ENCODE measurements around the gene UQCR10. TPM values are rescaled to one million over a fixed set of nuclear protein-coding genes. Genes with fewer than 3 reads are reported as not detected.

UQCR10 gene
- polyA plus RNA-seq, 1 donor from 2014 or later: 192 TPM

GRCh38 chr22:29747832-29748231, 19.3 kb upstream of the UQCR10 start:
- TF ChIP-seq CTCF (IDR thresholded peaks at IDR 0.05; ENCODE audit: poor library complexity, severe bottlenecking): no peak
- TF ChIP-seq REST (IDR thresholded peaks at IDR 0.05; ENCODE audit: borderline replicate concordance): no peak
- no peak for TF ChIP-seq EP300 (conservative IDR thresholded peaks at IDR 0.05; ENCODE audit: poor library complexity, severe bottlenecking)
- TF ChIP-seq POLR2AphosphoS5 (IDR thresholded peaks at IDR 0.05): no peak
- no peak for TF ChIP-seq RAD21 (conservative IDR thresholded peaks at IDR 0.05)
- TF ChIP-seq SMC3 (conservative IDR thresholded peaks at IDR 0.05; ENCODE audit: poor library complexity): no peak
- TF ChIP-seq TAF1 (IDR thresholded peaks at IDR 0.05; ENCODE audit: low read depth): no peak
- TF ChIP-seq MXI1 (conservative IDR thresholded peaks at IDR 0.05; ENCODE audit: poor library complexity, severe bottlenecking): no peak
- TF ChIP-seq EZH2 (IDR thresholded peaks at IDR 0.05; ENCODE audit: borderline replicate concordance, insufficient read depth, low read length, poor library complexity, severe bottlenecking): no peak
- Histone ChIP-seq H3F3A (ENCODE audit: insufficient read depth, low read length, poor library complexity, severe bottlenecking) (no peaks in the 10 kb centered on the region), H3K9ac (ENCODE audit: low read length) (no peak overlapping the region), H4K20me1 (ENCODE audit: insufficient read depth) (no peaks in the 10 kb centered on the region), H3K36me3 (ENCODE audit: insufficient read depth, low read length) (no peaks in the 10 kb centered on the region), H3K27ac (ENCODE audit: low read length) (no peak overlapping the region), H3K9me2 (ENCODE audit: insufficient read depth, low read length) (no peaks in the 10 kb centered on the region), H3K4me3 (ENCODE audit: low read length) (no peak overlapping the region), H3K4me2 (ENCODE audit: low read length) (no peak overlapping the region), H2AFZ (ENCODE audit: low read depth, low read length) (no peak overlapping the region), H3K79me2 (replicated peaks; ENCODE audit: insufficient read depth, low read length) (no peaks in the 10 kb centered on the region), H3K27me3 (ENCODE audit: insufficient read depth, low read depth, low read length) (no peaks in the 10 kb centered on the region), H3K9me3 (ENCODE audit: low read length) (no peaks in the 10 kb centered on the region)

GRCh38 chr22:29748248-29748893, 18.8 kb upstream of the UQCR10 start:
- H3K9ac ChIP-seq (ENCODE audit: low read length): no peak overlapping the region
- H3K9me3 ChIP-seq (ENCODE audit: low read length): no peaks in the 10 kb centered on the region
- no peaks in the 10 kb centered on the region for H4K20me1 ChIP-seq (ENCODE audit: insufficient read depth)
- H3K36me3 ChIP-seq (ENCODE audit: insufficient read depth, low read length): no peaks in the 10 kb centered on the region
- no peak overlapping the region for H2AFZ ChIP-seq (ENCODE audit: low read depth, low read length)
- no peaks in the 10 kb centered on the region for H3K79me2 ChIP-seq (replicated peaks; ENCODE audit: insufficient read depth, low read length)
- no peak overlapping the region for H3K4me2 ChIP-seq (ENCODE audit: low read length)
- no peak for TF ChIP-seq CTCF (IDR thresholded peaks at IDR 0.05; ENCODE audit: poor library complexity, severe bottlenecking)
- no peak for TF ChIP-seq RAD21 (conservative IDR thresholded peaks at IDR 0.05)
- TF ChIP-seq EZH2 (IDR thresholded peaks at IDR 0.05; ENCODE audit: borderline replicate concordance, insufficient read depth, low read length, poor library complexity, severe bottlenecking): no peak
- TF ChIP-seq EP300 (conservative IDR thresholded peaks at IDR 0.05; ENCODE audit: poor library complexity, severe bottlenecking): no peak
- no peak for TF ChIP-seq TAF1 (IDR thresholded peaks at IDR 0.05; ENCODE audit: low read depth)
- no peak for TF ChIP-seq REST (IDR thresholded peaks at IDR 0.05; ENCODE audit: borderline replicate concordance)
- TF ChIP-seq SMC3 (conservative IDR thresholded peaks at IDR 0.05; ENCODE audit: poor library complexity): no peak
- TF ChIP-seq POLR2AphosphoS5 (IDR thresholded peaks at IDR 0.05): no peak
- TF ChIP-seq MXI1 (conservative IDR thresholded peaks at IDR 0.05; ENCODE audit: poor library complexity, severe bottlenecking): no peak
- H3K27me3 ChIP-seq (ENCODE audit: insufficient read depth, low read depth, low read length): no peaks in the 10 kb centered on the region
- H3K9me2 ChIP-seq (ENCODE audit: insufficient read depth, low read length): no peaks in the 10 kb centered on the region
- no peaks in the 10 kb centered on the region for H3F3A ChIP-seq (ENCODE audit: insufficient read depth, low read length, poor library complexity, severe bottlenecking)
- no peak overlapping the region for H3K4me3 ChIP-seq (ENCODE audit: low read length)
- no peak overlapping the region for H3K27ac ChIP-seq (ENCODE audit: low read length)

Data from neural cell (in vitro differentiated cells).